GM23338 (cell line): ENCODE results near the gene IKBKG.

Experiments used
- CTCF ChIP-seq, 2 experiments: fragments of 200-600 bp in 1 of 2; sonication (generic) in 1 of 2; conservative IDR thresholded peaks; 2 replicates each; pipeline versions ENCODE4 v1.5.1 to v1.6.1; 2016 to 2017; ENCODE audit warnings: antibody characterized with exemption in 2 of 2, low read depth in 2 of 2, mild to moderate bottlenecking in 2 of 2, moderate library complexity in 1 of 2
- EZH2 ChIP-seq: fragments of 200-600 bp; sonication (generic); IDR thresholded peaks from one replicate; pipeline ENCODE4 v1.8.0; 2017; ENCODE audit warnings: antibody characterized with exemption, mild to moderate bottlenecking, low read depth; ENCODE audit not compliant: unreplicated experiment
- EZH2phosphoT487 ChIP-seq: fragments of 200-600 bp; sonication (generic); IDR thresholded peaks from one replicate; pipeline ENCODE4 v1.8.1; 2018; ENCODE audit warnings: antibody characterized with exemption; ENCODE audit not compliant: unreplicated experiment
- JUNB ChIP-seq: IDR thresholded peaks from one replicate; pipeline ENCODE4 v1.6.1; 2016; ENCODE audit warnings: antibody characterized with exemption; ENCODE audit not compliant: unreplicated experiment

GRCh38 chrX:154597221-154597620 lies 49.8 kb downstream of the IKBKG start:
- TF ChIP-seq CTCF (conservative IDR thresholded peaks at IDR 0.05; ENCODE audit: low read depth in 2 of 2) (no peak), EZH2phosphoT487 (no peak), JUNB (no peak), EZH2 (no peak)
